ENCODE results near the gene ARHGEF2. TPM values are rescaled to one million over a fixed set of nuclear protein-coding genes. Genes with fewer than 3 reads are reported as not detected.
A peak's percentile ranks its signal among the peaks of the same experiment; 100 is the strongest.

Gene ARHGEF2
- total and polyA plus RNA-seq, 2 donors (not counting 1 experiment from before 2014, with no cell fraction given), result 103 to 276 TPM

- no peaks in the 10 kb centered on the region for H3K9me3 ChIP-seq (ENCODE audit: control insufficient read depth, insufficient read depth, low read depth, low read length)
- no peaks in the 10 kb centered on the region for H3K4me1 ChIP-seq (ENCODE audit: control insufficient read depth, extremely low read depth, insufficient read depth, low read length)
- peak within 1 kb of the TSS; percentile 54 for H2AFZ ChIP-seq (ENCODE audit: low read length)
- H3K36me3 ChIP-seq (ENCODE audit: control insufficient read depth, insufficient read depth, low read length), result peaks cover 7% of the 10 kb centered on the region
- TF ChIP-seq, protein P1, sequence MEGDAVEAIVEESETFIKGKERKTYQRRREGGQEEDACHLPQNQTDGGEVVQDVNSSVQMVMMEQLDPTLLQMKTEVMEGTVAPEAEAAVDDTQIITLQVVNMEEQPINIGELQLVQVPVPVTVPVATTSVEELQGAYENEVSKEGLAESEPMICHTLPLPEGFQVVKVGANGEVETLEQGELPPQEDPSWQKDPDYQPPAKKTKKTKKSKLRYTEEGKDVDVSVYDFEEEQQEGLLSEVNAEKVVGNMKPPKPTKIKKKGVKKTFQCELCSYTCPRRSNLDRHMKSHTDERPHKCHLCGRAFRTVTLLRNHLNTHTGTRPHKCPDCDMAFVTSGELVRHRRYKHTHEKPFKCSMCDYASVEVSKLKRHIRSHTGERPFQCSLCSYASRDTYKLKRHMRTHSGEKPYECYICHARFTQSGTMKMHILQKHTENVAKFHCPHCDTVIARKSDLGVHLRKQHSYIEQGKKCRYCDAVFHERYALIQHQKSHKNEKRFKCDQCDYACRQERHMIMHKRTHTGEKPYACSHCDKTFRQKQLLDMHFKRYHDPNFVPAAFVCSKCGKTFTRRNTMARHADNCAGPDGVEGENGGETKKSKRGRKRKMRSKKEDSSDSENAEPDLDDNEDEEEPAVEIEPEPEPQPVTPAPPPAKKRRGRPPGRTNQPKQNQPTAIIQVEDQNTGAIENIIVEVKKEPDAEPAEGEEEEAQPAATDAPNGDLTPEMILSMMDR (conservative IDR thresholded peaks at IDR 0.05 in 1 of 2, IDR thresholded peaks at IDR 0.05 in 1 of 2; ENCODE audit: low read depth in 1 of 2, low read length in 2 of 2), result no peak
- TF ChIP-seq EZH2 (IDR thresholded peaks at IDR 0.05; ENCODE audit: low read length, missing control alignments), result no peak
- peak within 1 kb of the TSS; percentile 66 for H3K27ac ChIP-seq (ENCODE audit: insufficient read depth, low read length)
- peak within 1 kb of the TSS; percentile 73 for H3K9ac ChIP-seq (ENCODE audit: insufficient read depth, low read length)
- no peaks in the 10 kb centered on the region for H3K27me3 ChIP-seq (ENCODE audit: control insufficient read depth, insufficient read depth, low read length)
- peak; percentile 91 to 92 for DNase-seq (ENCODE audit: low read depth in 2 of 2)
- peaks cover 28% of the 10 kb centered on the region for H3K79me2 ChIP-seq (ENCODE audit: control insufficient read depth, insufficient read depth, low read length)
- H4K20me1 ChIP-seq (ENCODE audit: control insufficient read depth, extremely low read depth, insufficient read depth, low read length), result no peaks in the 10 kb centered on the region
- H3K4me3 ChIP-seq (replicated peaks in 1 of 4; ENCODE audit: control extremely low read depth in 1 of 4, insufficient read depth in 1 of 4, low read depth in 3 of 4, low read length in 4 of 4), result peak within 1 kb of the TSS; percentile 69 to 86 (median 84)
- H3K4me2 ChIP-seq (ENCODE audit: extremely low read depth, insufficient read depth, low read length), result peak within 1 kb of the TSS; percentile 82
These were observed 42.1 kb upstream of the ARHGEF2 start, which contains the start of gene SSR2 for GRCh38 chr1:156020293-156021092. Gene SSR2, minus strand, starts transcription at chr1:156020951. Its CDS starts 784 bp downstream, at chr1:156020167.

DNA sequence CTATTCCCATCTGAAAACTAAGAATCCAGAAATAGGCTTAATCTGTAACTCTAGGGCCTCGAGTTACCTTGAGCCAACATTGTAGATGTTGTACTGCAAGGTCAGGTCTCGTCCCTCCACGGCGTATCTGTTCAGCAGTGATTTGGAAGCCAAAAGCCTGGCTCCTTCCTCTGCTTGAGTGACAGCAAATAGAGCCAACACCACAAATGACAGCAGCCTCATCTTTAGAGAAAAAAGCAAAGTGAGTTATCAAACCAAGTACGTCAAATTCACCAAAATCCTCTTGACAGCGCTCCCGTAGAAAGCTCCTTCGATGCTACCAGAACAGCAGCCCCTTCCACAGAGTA is 41.6 kb upstream of the ARHGEF2 start:
- H3K27me3 ChIP-seq (ENCODE audit: control insufficient read depth, insufficient read depth, low read length), result no peaks in the 10 kb centered on the region
- H3K36me3 ChIP-seq (ENCODE audit: control insufficient read depth, insufficient read depth, low read length), result peaks cover 8% of the 10 kb centered on the region
- DNase-seq (ENCODE audit: low read depth in 2 of 2), result no peak
- H3K4me3 ChIP-seq (replicated peaks in 1 of 4; ENCODE audit: control extremely low read depth in 1 of 4, insufficient read depth in 1 of 4, low read depth in 3 of 4, low read length in 4 of 4), result peak overlapping the region; percentile 69 to 86 (median 84)
- H4K20me1 ChIP-seq (ENCODE audit: control insufficient read depth, extremely low read depth, insufficient read depth, low read length), result no peaks in the 10 kb centered on the region
- H3K9me3 ChIP-seq (ENCODE audit: control insufficient read depth, insufficient read depth, low read depth, low read length), result no peaks in the 10 kb centered on the region
- peak overlapping the region; percentile 73 for H3K9ac ChIP-seq (ENCODE audit: insufficient read depth, low read length)
- peak overlapping the region; percentile 82 for H3K4me2 ChIP-seq (ENCODE audit: extremely low read depth, insufficient read depth, low read length)
- peak overlapping the region; percentile 66 for H3K27ac ChIP-seq (ENCODE audit: insufficient read depth, low read length)
- peaks cover 28% of the 10 kb centered on the region for H3K79me2 ChIP-seq (ENCODE audit: control insufficient read depth, insufficient read depth, low read length)
- no peaks in the 10 kb centered on the region for H3K4me1 ChIP-seq (ENCODE audit: control insufficient read depth, extremely low read depth, insufficient read depth, low read length)
- no peak for TF ChIP-seq EZH2 (IDR thresholded peaks at IDR 0.05; ENCODE audit: low read length, missing control alignments)
- TF ChIP-seq, protein P1 (conservative IDR thresholded peaks at IDR 0.05 in 1 of 2, IDR thresholded peaks at IDR 0.05 in 1 of 2; ENCODE audit: low read depth in 1 of 2, low read length in 2 of 2), result no peak
- H2AFZ ChIP-seq (ENCODE audit: low read length), result no peak overlapping the region

- peaks cover 33% of the 10 kb centered on the region for H3K36me3 ChIP-seq (ENCODE audit: control insufficient read depth, insufficient read depth, low read length)
- H3K9ac ChIP-seq (ENCODE audit: insufficient read depth, low read length), result no peak overlapping the region
- H3K4me1 ChIP-seq (ENCODE audit: control insufficient read depth, extremely low read depth, insufficient read depth, low read length), result no peaks in the 10 kb centered on the region
- TF ChIP-seq EZH2 (IDR thresholded peaks at IDR 0.05; ENCODE audit: low read length, missing control alignments), result no peak
- TF ChIP-seq, protein P1 (conservative IDR thresholded peaks at IDR 0.05 in 1 of 2, IDR thresholded peaks at IDR 0.05 in 1 of 2; ENCODE audit: low read depth in 1 of 2, low read length in 2 of 2), result no peak
- no peaks in the 10 kb centered on the region for H3K9me3 ChIP-seq (ENCODE audit: control insufficient read depth, insufficient read depth, low read depth, low read length)
- no peaks in the 10 kb centered on the region for H4K20me1 ChIP-seq (ENCODE audit: control insufficient read depth, extremely low read depth, insufficient read depth, low read length)
- no peak overlapping the region for H3K27ac ChIP-seq (ENCODE audit: insufficient read depth, low read length)
- peaks cover 21% of the 10 kb centered on the region for H3K79me2 ChIP-seq (ENCODE audit: control insufficient read depth, insufficient read depth, low read length)
- H2AFZ ChIP-seq (ENCODE audit: low read length), result no peak overlapping the region
- H3K27me3 ChIP-seq (ENCODE audit: control insufficient read depth, insufficient read depth, low read length), result no peaks in the 10 kb centered on the region
- H3K4me2 ChIP-seq (ENCODE audit: extremely low read depth, insufficient read depth, low read length), result no peak overlapping the region
- H3K4me3 ChIP-seq (replicated peaks in 1 of 4; ENCODE audit: control extremely low read depth in 1 of 4, insufficient read depth in 1 of 4, low read depth in 3 of 4, low read length in 4 of 4), result no peak overlapping the region
- DNase-seq (ENCODE audit: low read depth in 2 of 2), result no peak
These were observed 36.5 kb upstream of the ARHGEF2 start for GRCh38 chr1:156014829-156015228.

Measured in fibroblast of lung (primary cell).